HG03108 (cell line): ENCODE results near the gene BRF1.

Experiments used
- ATAC-seq: cut with Tn5 transposase; IDR thresholded peaks from one replicate; pipeline ENCODE4 v1.9.1; 2021; ENCODE audit warnings: moderate library complexity; ENCODE audit not compliant: unreplicated experiment

BRF1 gene

GRCh38 chr14:105179191-105179590 is 121.6 kb downstream of the BRF1 start:
- no peak for ATAC-seq

GRCh38 chr14:105178868-105179140 is 122.0 kb downstream of the BRF1 start:
- no peak for ATAC-seq

GRCh38 chr14:105178069-105178867 is 122.5 kb downstream of the BRF1 start:
- no peak for ATAC-seq

DNA sequence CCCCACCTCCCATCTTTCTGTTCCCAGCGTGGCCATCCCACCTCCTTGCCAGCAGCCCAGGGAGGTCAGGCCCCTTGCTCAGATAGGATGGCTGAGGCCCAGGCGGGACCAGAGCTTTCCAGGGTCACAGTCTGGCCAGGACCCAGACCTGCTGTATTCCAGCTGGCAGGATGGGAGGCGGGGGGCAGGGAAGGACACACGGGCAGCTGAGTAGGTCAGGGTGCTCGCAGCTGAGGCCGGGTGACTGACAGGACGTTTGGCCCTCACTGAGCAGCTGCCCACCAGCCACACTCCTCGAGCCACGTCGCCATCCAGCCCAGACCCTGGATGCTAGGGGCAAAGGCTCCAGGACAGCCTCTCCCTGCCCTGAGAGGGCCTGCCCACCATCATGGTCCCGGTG is 123.7 kb downstream of the BRF1 start:
- no peak for ATAC-seq

DNA sequence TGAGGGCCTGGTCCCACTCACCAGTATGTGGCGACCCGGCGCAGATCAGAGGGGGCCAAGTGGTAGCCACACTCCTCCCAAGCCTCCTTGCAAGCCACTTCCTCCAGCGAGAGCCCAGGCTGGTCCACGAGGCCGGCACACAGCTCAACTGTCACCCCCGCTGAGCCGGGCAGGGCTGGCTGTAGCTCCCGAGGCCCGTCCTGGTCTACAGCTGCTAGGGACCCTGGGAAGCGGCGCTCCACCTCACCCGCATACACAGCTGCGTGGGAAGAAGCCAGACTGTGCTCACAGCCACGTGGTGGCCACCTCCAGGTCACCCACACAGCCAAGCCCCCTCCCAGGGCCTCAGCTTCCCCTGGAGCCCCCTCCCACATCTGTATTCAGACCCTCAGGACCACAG is 124.3 kb downstream of the BRF1 start:
- ATAC-seq: no peak

- no peak for ATAC-seq
Measured at GRCh38 chr14:105173901-105174894, 126.6 kb downstream of the BRF1 start.

DNA sequence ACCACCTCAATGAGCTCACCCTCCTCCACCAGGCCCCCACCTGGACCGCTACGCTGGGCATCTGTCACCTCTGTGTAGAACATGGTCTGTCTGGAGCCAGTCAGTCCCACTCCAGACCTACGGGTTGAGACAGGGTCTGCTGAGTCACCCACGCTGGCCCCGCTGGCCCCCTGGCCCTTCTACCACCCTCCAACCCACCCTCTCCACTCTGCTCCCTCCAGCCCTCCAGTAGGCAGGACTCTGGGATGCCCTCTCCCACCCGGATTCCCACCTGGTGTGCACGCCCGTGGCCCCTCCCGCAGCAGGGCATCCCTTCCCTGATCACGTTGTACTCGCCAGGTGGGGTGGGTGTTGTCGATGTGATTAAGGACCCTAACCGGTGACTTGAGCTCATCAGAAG is 127.7 kb downstream of the BRF1 start:
- ATAC-seq: no peak

- ATAC-seq: no peak
Measured at GRCh38 chr14:105172476-105172875, 128.3 kb downstream of the BRF1 start.

DNA sequence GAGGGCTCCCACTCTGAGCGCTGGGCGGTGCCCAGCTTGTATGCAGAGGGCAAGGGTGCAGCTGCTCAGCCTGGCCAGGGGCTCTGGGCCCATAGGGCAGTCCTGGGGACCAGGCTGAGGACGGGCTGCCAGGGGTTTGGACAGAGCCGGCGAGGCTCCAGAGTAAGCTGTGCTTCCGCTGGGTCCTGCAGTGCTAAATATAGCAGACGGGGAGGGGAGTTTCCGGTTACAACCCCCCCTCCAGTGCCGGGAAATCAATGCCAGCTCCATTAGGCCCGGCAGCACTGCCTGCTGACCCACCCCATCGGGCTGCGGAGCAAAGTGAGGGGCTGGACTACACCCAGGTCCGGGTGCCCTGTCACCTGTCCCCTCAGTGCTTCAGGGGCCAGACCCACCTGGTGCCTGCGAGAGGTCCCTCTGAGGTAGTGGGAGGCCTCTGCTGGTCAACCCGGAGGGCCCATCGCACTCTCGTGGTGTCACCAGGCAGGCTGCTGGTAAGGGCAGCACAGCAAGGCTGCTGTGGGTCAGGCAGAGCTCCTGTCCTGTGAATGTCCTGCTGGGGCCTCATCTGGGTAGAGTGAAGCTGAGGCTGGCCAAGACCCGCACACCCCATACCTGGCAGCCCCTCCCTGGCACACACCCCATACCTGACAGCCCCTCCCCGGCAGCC is 129.7 kb downstream of the BRF1 start:
- ATAC-seq: no peak

DNA sequence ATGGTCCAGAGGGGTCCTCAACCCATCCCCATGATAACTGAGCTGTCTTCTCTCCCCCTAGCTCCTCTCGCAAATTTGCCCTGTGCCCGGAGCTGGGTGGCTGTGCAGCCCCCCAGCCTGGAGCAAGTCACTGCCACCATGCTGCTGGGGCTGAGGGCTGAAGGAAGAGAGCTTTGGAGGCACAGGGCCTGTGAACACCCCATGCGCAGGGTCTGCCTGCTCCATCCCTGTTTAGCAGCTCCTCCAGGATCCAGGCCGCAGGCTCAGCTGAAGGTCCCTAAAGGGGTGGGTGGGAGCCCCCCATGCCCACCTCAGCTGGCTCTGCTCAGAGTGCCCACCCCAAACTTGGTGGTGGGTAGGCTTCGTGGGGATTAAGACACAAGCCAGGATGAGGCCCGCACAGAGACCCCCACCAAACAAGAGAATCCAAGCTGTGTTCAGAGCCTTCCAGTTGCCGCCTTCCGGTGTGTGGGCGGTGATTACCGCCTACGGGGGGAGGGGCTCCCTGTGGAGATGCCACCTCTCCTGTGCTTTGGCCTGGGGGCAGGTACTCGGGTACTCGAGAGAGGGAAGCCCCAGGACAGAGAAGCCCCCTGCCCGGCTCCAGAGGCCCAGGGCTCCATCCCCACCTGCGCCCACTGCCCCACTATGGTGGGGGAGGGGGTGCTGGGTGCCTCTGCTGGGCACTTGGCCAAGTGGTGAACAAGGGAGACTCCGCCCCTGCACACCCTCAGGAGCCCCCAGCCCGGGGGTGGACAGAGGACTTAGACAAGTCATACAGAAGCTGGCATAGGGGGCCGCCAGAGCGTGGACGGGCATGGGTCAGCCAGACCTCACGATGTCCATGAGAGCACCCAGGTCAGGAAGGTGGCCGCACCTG is 130.8 kb downstream of the BRF1 start:
- ATAC-seq: no peak

DNA sequence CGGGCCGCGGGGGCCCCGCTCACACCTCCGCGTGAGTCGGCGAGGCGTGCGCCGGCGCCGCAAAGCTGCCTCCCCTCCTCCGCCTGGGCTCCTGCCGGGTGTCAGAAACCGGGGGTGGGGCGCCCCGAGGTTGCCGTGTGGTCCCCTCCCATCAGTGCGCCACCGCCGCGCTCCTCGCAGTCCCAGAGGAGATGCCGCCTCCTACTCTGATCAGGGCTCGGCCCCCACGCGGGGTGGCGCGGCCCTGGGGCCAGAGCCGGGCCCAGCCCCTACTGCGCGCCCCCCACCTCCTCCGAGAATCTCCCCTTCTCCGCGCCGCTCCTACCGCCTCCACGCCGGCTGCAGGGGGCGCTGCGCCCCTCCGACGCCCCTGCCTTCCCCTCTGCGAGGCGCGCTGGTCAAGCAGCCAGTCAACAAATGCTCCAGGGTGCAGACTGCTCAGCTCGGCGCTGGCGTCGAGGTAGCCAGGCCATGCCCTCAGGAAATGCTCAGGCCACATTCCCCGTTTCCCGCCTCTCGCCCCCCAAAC is 131.8 kb downstream of the BRF1 start:
- ATAC-seq: no peak

DNA sequence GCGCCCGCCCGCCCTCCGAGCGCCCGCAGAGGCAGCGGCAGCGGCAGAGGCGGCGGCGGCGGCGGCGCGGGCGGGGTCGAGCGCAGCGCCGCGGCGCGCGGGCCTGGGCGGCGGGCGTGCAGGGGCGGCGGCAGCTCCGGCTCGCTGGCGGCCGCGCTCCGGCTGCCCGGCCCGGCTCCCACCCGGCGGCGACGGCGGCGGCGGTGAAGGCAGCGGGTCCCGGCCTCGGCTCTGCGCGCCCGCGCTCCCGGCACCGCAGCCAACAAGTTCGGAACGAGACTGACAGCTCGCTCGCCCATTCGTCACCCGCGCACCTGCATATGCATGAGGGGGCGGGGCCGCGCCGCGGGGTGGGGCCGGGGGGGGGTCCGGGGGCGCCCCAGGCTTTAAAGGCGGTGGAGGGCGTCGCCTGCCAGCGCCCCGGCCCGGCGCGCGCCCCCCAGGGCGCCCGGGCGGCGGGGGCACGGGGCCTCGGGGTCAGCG is 132.3 kb downstream of the BRF1 start, which contains the start of gene JAG2:
Gene JAG2, minus strand, starts transcription at position 281 of the 483 bp plus-strand sequence. CDS start 356 bp downstream, outside the sequence.
- ATAC-seq: no peak

DNA sequence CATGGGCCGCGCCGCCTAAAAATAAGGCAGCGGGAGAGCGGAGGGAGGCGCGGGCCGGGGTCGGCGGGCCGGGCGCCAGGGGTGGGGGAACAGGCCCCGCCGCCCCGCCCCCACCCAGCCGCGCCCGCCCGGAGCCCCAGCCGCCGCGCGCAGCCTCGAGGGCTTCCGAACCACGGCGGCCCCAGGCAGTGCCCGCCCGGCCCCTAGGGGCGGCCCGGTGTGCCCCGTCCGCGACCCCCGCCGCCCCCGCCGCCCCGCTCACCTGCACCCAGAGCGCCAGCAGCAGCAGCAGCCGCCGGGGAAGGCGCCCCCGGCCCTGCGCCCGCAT is 132.7 kb downstream of the BRF1 start:
- no peak for ATAC-seq

GRCh38 chr14:105167303-105168092 is 133.3 kb downstream of the BRF1 start:
- no peak for ATAC-seq

- no peak for ATAC-seq
Measured at GRCh38 chr14:105166571-105167302, 134.1 kb downstream of the BRF1 start.

- ATAC-seq: no peak
Measured at GRCh38 chr14:105165761-105166485, 134.9 kb downstream of the BRF1 start.

DNA sequence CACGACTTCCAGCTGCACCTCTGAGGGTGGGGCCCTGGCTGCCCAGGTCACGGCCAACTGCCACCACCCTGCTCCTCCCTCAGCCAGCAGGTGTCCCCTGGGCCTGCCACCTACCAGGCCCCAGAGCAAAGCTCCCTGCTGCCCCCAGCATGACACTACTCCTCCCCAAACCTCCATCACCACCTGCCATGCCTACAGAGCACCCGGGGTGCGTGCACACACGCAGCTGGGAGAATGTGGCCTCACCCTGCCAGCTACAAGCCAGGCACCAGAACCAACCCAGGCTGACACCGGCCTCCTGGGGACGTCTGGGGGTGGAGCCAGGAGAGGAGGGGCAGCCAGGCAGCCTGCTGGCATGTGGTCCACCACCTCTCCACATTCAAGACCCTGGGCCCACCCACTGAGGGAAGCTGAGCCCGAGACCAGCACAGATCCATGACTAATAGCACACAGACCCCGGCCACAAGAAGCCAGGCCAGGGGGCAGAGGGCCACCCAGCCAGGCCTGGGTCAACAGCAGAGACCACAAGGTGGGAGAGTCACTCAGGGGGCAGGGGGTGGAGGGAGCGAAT is 135.6 kb downstream of the BRF1 start:
- no peak for ATAC-seq
